ENCODE results near the gene SELENON. TPM values are rescaled to one million over a fixed set of nuclear protein-coding genes. Genes with fewer than 3 reads are reported as not detected.

SELENON gene
- total and polyA plus RNA-seq, 9 of the 15 experiments (the other 6 are each of a cell fraction or from before 2014, with no cell fraction given), result 0.43 to 26.7 (median 7.0) TPM

GRCh38 chr1:25774921-25775771 is 24.8 kb upstream of the SELENON start:
- in situ Hi-C loops (cut with MboI) (no loop called here), intact Hi-C loops (cut with micrococcal nuclease) (no loop called here)
- H4K20me1 ChIP-seq (replicated peaks; ENCODE audit: control insufficient read depth, insufficient read depth, low read length), result peaks cover 7% of the 10 kb centered on the region; the same call in 1 of the 2 replicates
- peaks cover 4 to 33% of the 10 kb centered on the region in 2 experiments; a peak in 4 of 5 replicates for H3K27me3 ChIP-seq (ENCODE audit: control insufficient read depth in 2 of 2, insufficient read depth in 2 of 2, low read length in 2 of 2)
- H2AFZ ChIP-seq (ENCODE audit: low read depth, low read length), result no peak overlapping the region
- H3K4me3 ChIP-seq, result no peak overlapping the region
- H3K9me1 ChIP-seq (ENCODE audit: control insufficient read depth, insufficient read depth, low read length), result no peaks in the 10 kb centered on the region
- no peak overlapping the region for H3K27ac ChIP-seq (ENCODE audit: extremely low read depth, low read depth, low read length)
- no peaks in the 10 kb centered on the region for H3K36me3 ChIP-seq (ENCODE audit: control insufficient read depth, insufficient read depth, low read length)
- no peaks in the 10 kb centered on the region for H3K9me3 ChIP-seq (replicated peaks; ENCODE audit: control insufficient read depth, insufficient read depth, low read depth, low read length)
- CTCF ChIA-PET (ENCODE audit: low intra/inter-chr PET ratio), result no interaction called here
- no peak overlapping the region for H3K4me2 ChIP-seq (ENCODE audit: insufficient read depth, low read length)
- no peaks in the 10 kb centered on the region for H3K79me2 ChIP-seq (ENCODE audit: control insufficient read depth, insufficient read depth, low read length)
- TF ChIP-seq ZNF41 (CRISPR knock-in tag; conservative IDR thresholded peaks at IDR 0.05) (no peak), MAX (CRISPR knock-in tag; IDR thresholded peaks at IDR 0.05) (peak; percentile 19; the same call in 1 of the 2 replicates), NUFIP1 (IDR thresholded peaks at IDR 0.05; ENCODE audit: partially characterized antibody) (no peak), NFXL1 (CRISPR knock-in tag; IDR thresholded peaks at IDR 0.05) (no peak), ZFPM2 (CRISPR knock-in tag; IDR thresholded peaks at IDR 0.05) (no peak)
- 19% methylated on average over 16 of the region's 16 CpGs for WGBS (ENCODE audit: insufficient coverage, low coverage, missing lambda C conversion rate)
- H3K9ac ChIP-seq (ENCODE audit: insufficient read depth in 1 of 2, low read depth in 2 of 2, low read length in 2 of 2), result no peak overlapping the region
- POLR2A ChIA-PET, result interaction anchor here (0.6 to 0.8 kb wide), 2 partner anchors 12 to 57 kb away, joined by 3 to 4 read pairs; no protein-coding TSS in a partner anchor
- DNase-seq (ENCODE audit: extremely low read depth in 1 of 4, low spot score in 3 of 4) (no peak), ATAC-seq (no peak), FAIRE-seq (no peak)
- peaks cover 1 to 23% of the 10 kb centered on the region in 2 experiments for H3K4me1 ChIP-seq (replicated peaks in 1 of 2; ENCODE audit: control insufficient read depth in 2 of 2, insufficient read depth in 2 of 2, low read length in 2 of 2)
- no TSS peak for BruUV-seq (replicated peaks)

Measured in K562 (cell line).